A673 (cell line): Measurements from ENCODE around the gene FRMPD1. TPM values are rescaled to one million over a fixed set of nuclear protein-coding genes. Genes with fewer than 3 reads are reported as not detected.

Experiments used
- BruUV-seq: library from RNA; stranded (reverse); fragments of 400-500 nt; replicated peaks from 2 replicates; lab custom pipeline; 2021; lab: Mats Ljungman, UMichigan
- CTCF ChIA-PET: fragments of 300-600 bp; sonication (Branson Sonifier 250); formaldehyde crosslinking; loops from one replicate; lab custom pipeline; 2022; ENCODE audit warnings: antibody characterized with exemption; lab: Charles Lee
- POLR2A ChIA-PET: fragments of 300-600 bp; sonication (Branson Sonifier 250); formaldehyde crosslinking; loops from one replicate; lab custom pipeline; 2022; ENCODE audit warnings: antibody characterized with exemption; ENCODE audit not compliant: low non-redundant PET; lab: Charles Lee
- DNase-seq: peaks from one replicate; pipeline ENCODE4 v3.0.0-alpha.2; 2015; ENCODE audit warnings: low spot score
- H3K27ac ChIP-seq: fragments of 200-600 bp; sonication (generic); 2 replicates; pipeline ENCODE4 v1.5.1; 2016; ENCODE audit warnings: mixed run types, low read depth, mild to moderate bottlenecking, mixed read lengths, antibody characterized with exemption, low read length; ENCODE audit not compliant: poor library complexity, severe bottlenecking
- H3K27me3 ChIP-seq: fragments of 200-600 bp; sonication (generic); replicated peaks from 2 replicates; pipeline ENCODE4 v1.6.1; 2017; ENCODE audit warnings: mixed run types, low read depth, mild to moderate bottlenecking, mixed read lengths, antibody characterized with exemption, low read length; ENCODE audit not compliant: insufficient read depth, poor library complexity
- H3K36me3 ChIP-seq: fragments of 200-600 bp; sonication (generic); 2 replicates; pipeline ENCODE4 v1.6.1; 2016; ENCODE audit warnings: mixed run types, mild to moderate bottlenecking, mixed read lengths, antibody characterized with exemption, low read length; ENCODE audit not compliant: insufficient read depth, poor library complexity, severe bottlenecking
- H3K4me1 ChIP-seq: fragments of 200-600 bp; sonication (generic); 2 replicates; pipeline ENCODE4 v1.6.1; 2017; ENCODE audit warnings: mixed run types, mild to moderate bottlenecking, mixed read lengths, antibody characterized with exemption, low read length; ENCODE audit not compliant: insufficient read depth, poor library complexity, severe bottlenecking
- H3K4me3 ChIP-seq: fragments of 200-600 bp; sonication (generic); 2 replicates; pipeline ENCODE4 v1.5.1; 2016; ENCODE audit warnings: low read depth, mixed run types, mild to moderate bottlenecking, mixed read lengths, low read length; ENCODE audit not compliant: poor library complexity, severe bottlenecking
- H3K9me3 ChIP-seq: fragments of 200-600 bp; sonication (generic); 2 replicates; pipeline ENCODE4 v1.6.1; 2016; ENCODE audit warnings: mixed run types, low read depth, mild to moderate bottlenecking, mixed read lengths, antibody characterized with exemption, low read length; ENCODE audit not compliant: poor library complexity, severe bottlenecking
- EZH2 ChIP-seq: fragments of 200-600 bp; sonication (generic); IDR thresholded peaks from 2 replicates; pipeline ENCODE4 v1.6.1; 2017; ENCODE audit warnings: borderline replicate concordance, low read depth, mild to moderate bottlenecking, mixed read lengths, antibody characterized with exemption, low read length; ENCODE audit not compliant: poor library complexity, severe bottlenecking
- intact Hi-C: fragments of 100-400 bp; cut with micrococcal nuclease; formaldehyde crosslinking; loops from one replicate; pipeline ENCODE4 v1.10.0; 2022; ENCODE audit not compliant: unreplicated experiment
- total RNA-seq: library from RNA; stranded (reverse); gene quantifications from 2 replicates; pipeline ENCODE4 v1.2.3, GENCODE V29; 2021
- TF ChIP-seq, protein P1 (sequence below): fragments of 300-800, 200-600 bp; sonication (generic); conservative IDR thresholded peaks from 2 replicates; pipeline ENCODE4 v1.5.1; 2017; ENCODE audit warnings: low read depth, mild to moderate bottlenecking, antibody characterized with exemption, low read length, moderate library complexity, mixed read lengths

The FRMPD1 gene
- total RNA-seq, 1 experiment from 2014 or later, result not detected

- peaks cover 3% of the 10 kb centered on the region for H3K27me3 ChIP-seq
- H3K36me3 ChIP-seq, result no peaks in the 10 kb centered on the region
- H3K9me3 ChIP-seq, result no peaks in the 10 kb centered on the region
- ChIA-PET CTCF (no interaction called here), POLR2A (no interaction called here)
- H3K4me3 ChIP-seq, result no peak overlapping the region
- no peak for TF ChIP-seq EZH2
- TF ChIP-seq, protein P1, sequence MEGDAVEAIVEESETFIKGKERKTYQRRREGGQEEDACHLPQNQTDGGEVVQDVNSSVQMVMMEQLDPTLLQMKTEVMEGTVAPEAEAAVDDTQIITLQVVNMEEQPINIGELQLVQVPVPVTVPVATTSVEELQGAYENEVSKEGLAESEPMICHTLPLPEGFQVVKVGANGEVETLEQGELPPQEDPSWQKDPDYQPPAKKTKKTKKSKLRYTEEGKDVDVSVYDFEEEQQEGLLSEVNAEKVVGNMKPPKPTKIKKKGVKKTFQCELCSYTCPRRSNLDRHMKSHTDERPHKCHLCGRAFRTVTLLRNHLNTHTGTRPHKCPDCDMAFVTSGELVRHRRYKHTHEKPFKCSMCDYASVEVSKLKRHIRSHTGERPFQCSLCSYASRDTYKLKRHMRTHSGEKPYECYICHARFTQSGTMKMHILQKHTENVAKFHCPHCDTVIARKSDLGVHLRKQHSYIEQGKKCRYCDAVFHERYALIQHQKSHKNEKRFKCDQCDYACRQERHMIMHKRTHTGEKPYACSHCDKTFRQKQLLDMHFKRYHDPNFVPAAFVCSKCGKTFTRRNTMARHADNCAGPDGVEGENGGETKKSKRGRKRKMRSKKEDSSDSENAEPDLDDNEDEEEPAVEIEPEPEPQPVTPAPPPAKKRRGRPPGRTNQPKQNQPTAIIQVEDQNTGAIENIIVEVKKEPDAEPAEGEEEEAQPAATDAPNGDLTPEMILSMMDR, result no peak
- BruUV-seq, result no TSS peak
- DNase-seq, result no peak
- intact Hi-C loops, result no loop called here
- no peaks in the 10 kb centered on the region for H3K4me1 ChIP-seq
- no peak overlapping the region for H3K27ac ChIP-seq
These were observed 78.7 kb downstream of the FRMPD1 start for GRCh38 chr9:37729499-37729898.

DNA sequence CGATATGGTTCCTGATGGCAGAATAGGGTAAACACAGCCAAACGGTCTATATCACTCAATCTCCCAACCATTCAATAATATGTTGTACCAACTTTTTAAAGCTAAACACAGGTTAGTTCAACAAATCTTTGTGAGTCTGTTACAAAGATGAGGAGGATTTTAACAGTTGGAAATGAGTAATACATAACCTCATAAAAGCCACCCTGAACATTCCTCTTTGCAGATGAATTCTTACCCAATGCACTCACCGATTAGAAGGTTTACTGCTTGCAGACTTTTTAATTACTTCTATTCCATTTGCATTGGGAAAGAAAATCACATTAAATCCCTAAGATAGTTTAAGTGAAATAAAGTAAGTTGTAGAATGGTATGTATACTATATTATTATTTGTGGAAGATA is 79.5 kb downstream of the FRMPD1 start:
- H3K4me3 ChIP-seq, result no peak overlapping the region
- H3K4me1 ChIP-seq, result no peaks in the 10 kb centered on the region
- no peaks in the 10 kb centered on the region for H3K9me3 ChIP-seq
- DNase-seq, result no peak
- peaks cover 3% of the 10 kb centered on the region for H3K27me3 ChIP-seq
- TF ChIP-seq, protein P1, result no peak
- no peak for TF ChIP-seq EZH2
- CTCF ChIA-PET, result no interaction called here
- H3K36me3 ChIP-seq, result no peaks in the 10 kb centered on the region
- POLR2A ChIA-PET, result no interaction called here
- no TSS peak for BruUV-seq
- no peak overlapping the region for H3K27ac ChIP-seq
- intact Hi-C loops, result no loop called here

GRCh38 chr9:37730839-37731238 is 80.1 kb downstream of the FRMPD1 start:
- ChIA-PET CTCF (no interaction called here), POLR2A (no interaction called here)
- Histone ChIP-seq H3K27ac (no peak overlapping the region), H3K9me3 (no peaks in the 10 kb centered on the region), H3K4me3 (no peak overlapping the region), H3K36me3 (no peaks in the 10 kb centered on the region), H3K4me1 (no peaks in the 10 kb centered on the region), H3K27me3 (peaks cover 3% of the 10 kb centered on the region)
- intact Hi-C loops, result no loop called here
- no TSS peak for BruUV-seq
- TF ChIP-seq, protein P1, result no peak
- TF ChIP-seq EZH2, result no peak
- DNase-seq, result no peak
